Testis (tissue), 3 donors: ENCODE results near the gene HLA-DMB. TPM values are rescaled to one million over a fixed set of nuclear protein-coding genes. Genes with fewer than 3 reads are reported as not detected.
A peak's percentile ranks its signal among the peaks of the same experiment; 100 is the strongest.

ENCODE experiments used
- DNase-seq: peaks from one replicate; pipeline ENCODE4 v3.0.0-alpha.2; 2019
- H3K27ac ChIP-seq, 2 donors: fragments of 200-600 bp; sonication (generic); one replicate each; pipeline ENCODE4 v1.5.1; 2019
- H3K27me3 ChIP-seq: fragments of 200-600 bp; sonication (generic); one replicate; pipeline ENCODE4 v1.5.1; 2019
- H3K36me3 ChIP-seq: fragments of 200-600 bp; sonication (generic); one replicate; pipeline ENCODE4 v1.5.1; 2017; ENCODE audit warnings: low read depth; ENCODE audit errors: missing control alignments
- H3K4me1 ChIP-seq: fragments of 200-600 bp; sonication (generic); one replicate; pipeline ENCODE4 v1.5.1; 2019
- H3K4me3 ChIP-seq, 2 donors: fragments of 200-600 bp; sonication (generic); one replicate each; pipeline ENCODE4 v1.5.1; 2017 to 2019
- H3K9me3 ChIP-seq: fragments of 200-600 bp; sonication (generic); one replicate; pipeline ENCODE4 v1.5.1; 2017
- POLR2A ChIP-seq: fragments of 450-650 bp; IDR thresholded peaks from one replicate; pipeline ENCODE4 v1.6.1; 2017; ENCODE audit warnings: antibody characterized with exemption, mild to moderate bottlenecking, moderate library complexity
- WGBS, 2 donors: methylation state at CpG; one replicate each; pipeline ENCODE4 v1.1.5; 2018; 5-methylcytosine and 5-hydroxymethylcytosine counted together
- intact Hi-C: fragments of 100-400 bp; cut with DNase I; formaldehyde crosslinking; loops from one replicate; pipeline ENCODE4 v1.15.1; 2023; ENCODE audit warnings: low total_unique reads
- polyA plus RNA-seq: library from polyadenylated mRNA; stranded (reverse); fragments of 350-450 nt; fragmentation: Illumina TruSeq; extraction: RNeasy Lipid Tissue Mini Kit (QIAGEN cat#74804); gene quantifications from one replicate; pipeline ENCODE4 v1.2.3, GENCODE V29; 2014; ENCODE audit warnings: low read depth, low replicate concordance; ENCODE audit not compliant: insufficient read depth
- total RNA-seq, 2 donors: library from RNA; depleted of rRNA; stranded (reverse); fragments of >200 nt; gene quantifications; one replicate each; pipeline ENCODE4 v1.2.3, GENCODE V29; 2016
- TF ChIP-seq, protein P1 (sequence below), 3 experiments: fragments of 450-650 bp in 2 of 3; fragments of 200-600 bp in 1 of 3; sonication (generic) in 1 of 3; IDR thresholded peaks; one replicate each; pipeline ENCODE4 v1.5.1; 2016 to 2019; ENCODE audit warnings: antibody characterized with exemption in 3 of 3, mild to moderate bottlenecking in 2 of 3, moderate library complexity in 1 of 3

The HLA-DMB gene
- total and polyA plus RNA-seq, 3 donors from 2014 or later = 4.9 to 46.1 (median 6.0) TPM

DNA sequence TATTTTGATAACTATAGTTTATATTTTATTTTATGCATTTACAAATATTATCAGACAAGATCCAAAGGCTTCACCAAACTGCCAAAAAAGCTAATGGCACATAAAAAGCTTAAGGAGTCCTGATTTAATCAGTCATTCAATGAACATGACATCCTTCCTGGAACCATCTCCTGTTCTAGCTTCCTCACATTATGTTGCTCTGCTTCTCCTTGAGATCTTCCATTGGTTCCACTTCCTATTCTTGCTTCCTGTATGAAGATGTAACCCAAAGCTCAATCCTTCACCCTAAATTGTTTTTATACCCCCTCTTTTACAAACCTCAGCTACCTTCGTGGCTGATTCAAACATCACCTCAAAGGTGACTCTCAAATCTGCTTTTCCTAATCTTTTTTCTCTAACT is 23.0 kb upstream of the HLA-DMB start:
- DNase-seq = no peak
- intact Hi-C loops = no loop called here
- H3K36me3 ChIP-seq = no peaks in the 10 kb centered on the region
- H3K27me3 ChIP-seq = no peaks in the 10 kb centered on the region
- WGBS, 2 donors = 50 to 67% methylated on average over 1 of the region's 1 CpG
- no peak overlapping the region for H3K4me3 ChIP-seq
- no peak for TF ChIP-seq POLR2A
- TF ChIP-seq, protein P1, sequence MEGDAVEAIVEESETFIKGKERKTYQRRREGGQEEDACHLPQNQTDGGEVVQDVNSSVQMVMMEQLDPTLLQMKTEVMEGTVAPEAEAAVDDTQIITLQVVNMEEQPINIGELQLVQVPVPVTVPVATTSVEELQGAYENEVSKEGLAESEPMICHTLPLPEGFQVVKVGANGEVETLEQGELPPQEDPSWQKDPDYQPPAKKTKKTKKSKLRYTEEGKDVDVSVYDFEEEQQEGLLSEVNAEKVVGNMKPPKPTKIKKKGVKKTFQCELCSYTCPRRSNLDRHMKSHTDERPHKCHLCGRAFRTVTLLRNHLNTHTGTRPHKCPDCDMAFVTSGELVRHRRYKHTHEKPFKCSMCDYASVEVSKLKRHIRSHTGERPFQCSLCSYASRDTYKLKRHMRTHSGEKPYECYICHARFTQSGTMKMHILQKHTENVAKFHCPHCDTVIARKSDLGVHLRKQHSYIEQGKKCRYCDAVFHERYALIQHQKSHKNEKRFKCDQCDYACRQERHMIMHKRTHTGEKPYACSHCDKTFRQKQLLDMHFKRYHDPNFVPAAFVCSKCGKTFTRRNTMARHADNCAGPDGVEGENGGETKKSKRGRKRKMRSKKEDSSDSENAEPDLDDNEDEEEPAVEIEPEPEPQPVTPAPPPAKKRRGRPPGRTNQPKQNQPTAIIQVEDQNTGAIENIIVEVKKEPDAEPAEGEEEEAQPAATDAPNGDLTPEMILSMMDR (IDR thresholded peaks at IDR 0.05) = no peak
- no peaks in the 10 kb centered on the region for H3K9me3 ChIP-seq
- H3K27ac ChIP-seq = peak overlapping the region in 1 of 2 donors; percentile 4
- peaks cover 26% of the 10 kb centered on the region for H3K4me1 ChIP-seq

DNA sequence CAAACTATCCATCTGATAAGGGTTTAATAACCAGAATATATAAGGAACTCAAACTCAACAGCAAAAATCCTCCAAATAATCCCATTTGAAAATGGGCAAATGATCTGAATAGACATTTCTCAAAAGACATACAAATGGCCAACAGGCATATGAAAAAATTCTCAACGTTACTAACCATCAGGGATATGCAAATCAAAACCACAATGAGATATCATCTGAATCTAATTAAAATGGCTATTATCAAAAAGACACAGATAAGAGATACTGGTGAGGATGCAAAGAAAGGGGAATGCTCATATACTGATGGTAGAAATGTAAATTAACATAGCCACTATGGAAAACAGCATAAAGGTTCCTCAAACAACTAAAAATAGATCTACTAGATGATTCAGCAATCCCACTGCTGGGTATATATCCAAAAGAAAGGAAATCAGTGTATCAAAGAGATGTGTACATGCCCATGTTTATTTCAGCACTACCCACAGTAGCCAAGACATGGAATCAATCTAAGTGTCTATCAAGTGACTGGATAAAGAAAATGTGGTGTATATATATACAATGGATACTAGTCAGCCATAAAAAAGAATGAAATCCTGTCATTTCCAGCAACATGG is 21.5 kb upstream of the HLA-DMB start:
- WGBS, 2 donors = 75 to 90% methylated on average over 1 of the region's 1 CpG
- no peaks in the 10 kb centered on the region for H3K36me3 ChIP-seq
- intact Hi-C loops = no loop called here

DNA sequence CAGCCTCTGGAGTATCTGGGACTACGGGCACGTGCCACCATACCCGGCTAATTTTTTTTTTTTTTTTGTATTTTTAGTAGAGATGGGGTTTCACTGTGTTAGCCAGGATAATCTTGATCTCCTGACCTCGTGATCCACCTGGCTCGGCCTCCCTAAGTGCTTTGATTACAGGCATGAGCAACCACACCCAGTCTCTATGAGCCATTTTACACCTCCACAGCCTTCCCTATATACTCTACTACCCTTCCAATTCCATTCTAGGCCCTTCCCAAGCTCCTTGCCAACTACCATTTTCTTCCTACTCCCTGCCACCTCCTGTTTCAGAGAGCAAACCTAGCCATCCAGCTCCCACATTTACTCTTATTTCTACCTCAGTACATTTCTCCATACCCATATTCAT is 19.7 kb upstream of the HLA-DMB start:
- Histone ChIP-seq H3K27ac (no peak overlapping the region), H3K36me3 (no peaks in the 10 kb centered on the region), H3K27me3 (no peaks in the 10 kb centered on the region), H3K9me3 (no peaks in the 10 kb centered on the region), H3K4me1 (peaks cover 13% of the 10 kb centered on the region), H3K4me3 (no peak overlapping the region)
- intact Hi-C loops = no loop called here
- 93 to 98% methylated on average over 5 of the region's 5 CpGs for WGBS, 2 donors
- no peak for DNase-seq
- TF ChIP-seq, protein P1 (IDR thresholded peaks at IDR 0.05) = no peak
- TF ChIP-seq POLR2A = no peak

More for the DNA sequence above, 21.5 kb upstream of the HLA-DMB start:
- TF ChIP-seq, protein P1 (IDR thresholded peaks at IDR 0.05) = no peak
- no peak for TF ChIP-seq POLR2A
- Histone ChIP-seq H3K4me1 (peaks cover 26% of the 10 kb centered on the region), H3K9me3 (no peaks in the 10 kb centered on the region), H3K4me3 (no peak overlapping the region), H3K27ac (no peak overlapping the region), H3K27me3 (no peaks in the 10 kb centered on the region)
- no peak for DNase-seq

DNA sequence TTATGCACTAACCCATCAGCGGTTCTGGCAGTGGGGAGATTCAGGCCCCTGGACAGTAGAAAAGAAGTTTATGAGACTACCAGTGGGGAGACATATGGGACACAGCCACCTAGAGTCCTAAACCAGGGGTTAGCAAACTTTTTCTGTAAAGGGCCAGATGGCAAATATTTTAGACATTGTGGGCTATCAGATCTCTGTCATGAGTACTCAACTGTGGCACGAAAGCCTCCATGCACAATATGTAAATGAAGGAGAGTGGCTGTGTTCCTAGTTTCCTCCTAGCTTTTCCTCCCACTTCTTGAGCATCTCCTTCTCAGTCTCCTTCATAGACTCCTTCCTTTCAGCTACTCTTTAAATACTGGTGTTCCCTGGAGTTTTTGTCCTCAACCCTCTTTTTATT is 15.3 kb upstream of the HLA-DMB start:
- DNase-seq = no peak
- intact Hi-C loops = no loop called here
- 73 to 74% methylated on average over 2 of the region's 2 CpGs for WGBS, 2 donors

More for the DNA sequence above, 15.3 kb upstream of the HLA-DMB start:
- Histone ChIP-seq H3K4me1 (no peaks in the 10 kb centered on the region), H3K9me3 (no peaks in the 10 kb centered on the region), H3K36me3 (no peaks in the 10 kb centered on the region), H3K4me3 (no peak overlapping the region), H3K27ac (no peak overlapping the region), H3K27me3 (no peaks in the 10 kb centered on the region)
- TF ChIP-seq, protein P1 (IDR thresholded peaks at IDR 0.05) = no peak
- no peak for TF ChIP-seq POLR2A
